RWPE2 (cell line): ENCODE results near the gene RASSF8.

ENCODE experiments used
- ATAC-seq: fragments of 200-7000 bp; cut with Tn5 transposase; 3 replicates; pipeline ENCODE4 v1.9.1; 2021; ENCODE audit warnings: low read depth
- DNase-seq: peaks from one replicate; pipeline ENCODE4 v3.0.0-alpha.2; 2020; ENCODE audit warnings: low spot score
- H3K27ac ChIP-seq: fragments of 450-650 bp; 2 replicates; pipeline ENCODE4 v1.5.1; 2017; ENCODE audit warnings: mild to moderate bottlenecking; ENCODE audit not compliant: poor library complexity, severe bottlenecking
- H3K27me3 ChIP-seq: fragments of 250-450 bp; sonication (Bioruptor Pico); 2 replicates; pipeline ENCODE4 v1.5.1; 2021; ENCODE audit warnings: mild to moderate bottlenecking, moderate library complexity; ENCODE audit not compliant: insufficient read depth, poor library complexity, severe bottlenecking
- H3K36me3 ChIP-seq: fragments of 250-450 bp; sonication (Bioruptor Pico); 2 replicates; pipeline ENCODE4 v1.5.1; 2020; ENCODE audit warnings: low read depth, mild to moderate bottlenecking, moderate library complexity
- H3K4me1 ChIP-seq: fragments of 250-450 bp; sonication (Bioruptor Pico); 2 replicates; pipeline ENCODE4 v1.5.1; 2021; ENCODE audit warnings: mild to moderate bottlenecking, moderate library complexity; ENCODE audit not compliant: insufficient read depth, poor library complexity, severe bottlenecking
- H3K4me3 ChIP-seq: fragments of 250-450 bp; sonication (Bioruptor Pico); 2 replicates; pipeline ENCODE4 v1.5.1; 2021; ENCODE audit warnings: mild to moderate bottlenecking, moderate library complexity; ENCODE audit not compliant: severe bottlenecking
- H3K9me3 ChIP-seq: fragments of 250-450 bp; sonication (Bioruptor Pico); 2 replicates; pipeline ENCODE4 v1.5.1; 2021; ENCODE audit warnings: mild to moderate bottlenecking, moderate library complexity; ENCODE audit not compliant: severe bottlenecking
- TF ChIP-seq, protein P1 (sequence below): fragments of 450-650 bp; IDR thresholded peaks from one replicate; pipeline ENCODE4 v1.5.1; 2017; ENCODE audit warnings: mild to moderate bottlenecking, moderate library complexity; ENCODE audit not compliant: poor library complexity, severe bottlenecking

RASSF8 gene

DNA sequence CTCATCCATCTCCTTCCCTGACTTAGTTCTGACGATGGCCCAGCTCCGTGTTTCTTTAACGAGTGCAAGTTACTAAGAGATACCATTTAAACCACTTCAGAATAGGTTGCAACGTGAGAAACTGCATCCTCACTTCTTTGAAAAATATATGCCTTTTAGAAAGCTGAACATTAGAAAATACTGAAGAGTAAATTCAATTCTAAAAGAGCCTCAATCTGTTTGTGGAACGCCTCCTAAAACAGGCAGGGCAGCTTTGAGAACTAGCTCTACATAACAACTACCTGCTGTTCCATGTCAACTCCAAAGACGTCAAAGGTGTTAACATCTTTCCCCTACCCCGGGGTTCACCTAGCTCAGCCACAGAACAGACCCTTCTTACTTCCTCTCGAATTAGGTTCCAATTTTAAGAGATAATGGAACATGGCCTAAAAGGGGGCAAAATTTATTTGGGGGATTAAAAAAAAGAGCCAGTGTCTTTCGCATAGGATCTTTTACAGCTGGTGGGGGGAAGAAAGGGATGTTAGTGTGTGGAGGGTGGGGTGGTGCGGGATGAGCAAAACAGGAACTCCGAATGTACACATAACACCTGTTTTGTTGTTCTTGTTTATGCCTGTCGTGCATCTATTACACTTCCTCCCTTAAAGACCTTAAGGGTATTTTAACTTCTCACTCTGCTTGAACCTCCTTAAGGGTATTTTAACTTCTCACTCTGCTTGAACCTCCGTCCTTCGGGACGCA is 163.0 kb downstream of the RASSF8 start:
- peak overlapping the region; percentile 31 for H3K4me3 ChIP-seq
- DNase-seq, result no peak
- TF ChIP-seq, protein P1, sequence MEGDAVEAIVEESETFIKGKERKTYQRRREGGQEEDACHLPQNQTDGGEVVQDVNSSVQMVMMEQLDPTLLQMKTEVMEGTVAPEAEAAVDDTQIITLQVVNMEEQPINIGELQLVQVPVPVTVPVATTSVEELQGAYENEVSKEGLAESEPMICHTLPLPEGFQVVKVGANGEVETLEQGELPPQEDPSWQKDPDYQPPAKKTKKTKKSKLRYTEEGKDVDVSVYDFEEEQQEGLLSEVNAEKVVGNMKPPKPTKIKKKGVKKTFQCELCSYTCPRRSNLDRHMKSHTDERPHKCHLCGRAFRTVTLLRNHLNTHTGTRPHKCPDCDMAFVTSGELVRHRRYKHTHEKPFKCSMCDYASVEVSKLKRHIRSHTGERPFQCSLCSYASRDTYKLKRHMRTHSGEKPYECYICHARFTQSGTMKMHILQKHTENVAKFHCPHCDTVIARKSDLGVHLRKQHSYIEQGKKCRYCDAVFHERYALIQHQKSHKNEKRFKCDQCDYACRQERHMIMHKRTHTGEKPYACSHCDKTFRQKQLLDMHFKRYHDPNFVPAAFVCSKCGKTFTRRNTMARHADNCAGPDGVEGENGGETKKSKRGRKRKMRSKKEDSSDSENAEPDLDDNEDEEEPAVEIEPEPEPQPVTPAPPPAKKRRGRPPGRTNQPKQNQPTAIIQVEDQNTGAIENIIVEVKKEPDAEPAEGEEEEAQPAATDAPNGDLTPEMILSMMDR, result no peak
- no peaks in the 10 kb centered on the region for H3K9me3 ChIP-seq
- no peaks in the 10 kb centered on the region for H3K4me1 ChIP-seq
- H3K27ac ChIP-seq, result no peak overlapping the region
- peaks cover 20% of the 10 kb centered on the region for H3K27me3 ChIP-seq
- no peak for ATAC-seq
- H3K36me3 ChIP-seq, result no peaks in the 10 kb centered on the region

- ATAC-seq, result no peak
Observed at GRCh38 chr12:26122061-26122680, 163.7 kb downstream of the RASSF8 start.

DNA sequence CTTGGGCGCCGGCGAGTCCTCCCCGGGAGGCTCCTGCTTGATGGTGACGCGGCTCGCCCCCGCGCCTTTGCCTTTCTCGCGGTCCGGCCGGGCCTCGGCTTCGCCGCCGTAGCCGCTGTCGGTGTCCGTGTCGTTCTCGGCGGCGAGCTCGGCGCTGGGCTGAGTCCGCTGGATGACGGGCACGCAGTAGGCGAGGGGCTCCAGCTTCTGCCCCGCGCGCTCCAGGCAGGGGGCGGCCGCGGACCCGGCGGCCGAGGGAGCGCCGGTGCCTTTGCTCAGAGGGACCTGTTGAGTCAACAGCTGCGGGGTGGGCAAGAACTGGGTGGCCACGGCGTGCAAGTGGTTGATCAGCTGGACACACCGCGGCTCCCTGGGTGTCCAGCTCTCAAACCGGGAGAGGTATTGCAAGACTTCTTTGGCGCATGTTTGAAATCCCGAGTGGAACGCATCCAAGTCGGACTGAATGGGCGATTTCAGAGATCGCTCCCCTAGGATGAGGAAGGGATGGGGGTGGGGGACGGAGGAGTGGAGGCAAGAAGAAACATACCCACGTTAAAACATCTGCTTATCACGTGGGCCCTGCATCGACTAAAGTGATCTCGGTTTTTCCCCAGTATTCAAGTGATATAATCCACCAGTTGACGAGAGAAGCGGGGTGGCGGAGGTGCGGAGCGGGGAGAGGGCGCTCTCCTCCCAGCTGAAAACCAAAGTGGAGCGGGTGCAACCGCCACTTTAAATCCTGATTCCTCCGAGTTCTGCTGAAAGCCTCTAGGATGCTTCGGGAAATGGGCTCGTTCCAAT is 164.4 kb downstream of the RASSF8 start:
- H3K27me3 ChIP-seq, result peaks cover 20% of the 10 kb centered on the region
- peak; percentile 18; the same call in 2 of the 3 replicates for ATAC-seq

More at GRCh38 chr12:26122061-26122680, 163.7 kb downstream of the RASSF8 start:
- DNase-seq, result no peak
- Histone ChIP-seq H3K4me1 (no peaks in the 10 kb centered on the region), H3K36me3 (no peaks in the 10 kb centered on the region), H3K4me3 (peak overlapping the region; percentile 31), H3K27ac (no peak overlapping the region), H3K27me3 (peaks cover 20% of the 10 kb centered on the region), H3K9me3 (no peaks in the 10 kb centered on the region)
- TF ChIP-seq, protein P1, result no peak

GRCh38 chr12:26123482-26123980 is 165.0 kb downstream of the RASSF8 start:
- Histone ChIP-seq H3K27me3 (peaks cover 20% of the 10 kb centered on the region), H3K27ac (no peak overlapping the region), H3K36me3 (no peaks in the 10 kb centered on the region), H3K9me3 (no peaks in the 10 kb centered on the region), H3K4me1 (no peaks in the 10 kb centered on the region), H3K4me3 (no peak overlapping the region)
- DNase-seq (no peak), ATAC-seq (no peak)
- TF ChIP-seq, protein P1, result no peak

More for the DNA sequence above, 164.4 kb downstream of the RASSF8 start:
- Histone ChIP-seq H3K4me3 (peak overlapping the region; percentile 31), H3K27ac (no peak overlapping the region), H3K4me1 (no peaks in the 10 kb centered on the region), H3K36me3 (no peaks in the 10 kb centered on the region), H3K9me3 (no peaks in the 10 kb centered on the region)
- no peak for DNase-seq
- TF ChIP-seq, protein P1, result peak; percentile 33
